Activated CD4-positive, alpha-beta T cell treated with anti-CD3 and anti-CD28 coated beads, Interleukin-2, amount 50 U/mL, for 48 hours (primary cell): ENCODE measurements around the gene LYRM9.
A peak's percentile ranks its signal among the peaks of the same experiment; 100 is the strongest.
"Not testable (repeated sequence)": the region's sequence is repeated elsewhere in the genome, so short reads cannot be mapped to it uniquely, and the experiment has no call there.

Experiments used
- DNase-seq, 2 experiments: peaks; one replicate each; pipeline ENCODE4 v3.0.0-alpha.2; 2020

The LYRM9 gene

DNA sequence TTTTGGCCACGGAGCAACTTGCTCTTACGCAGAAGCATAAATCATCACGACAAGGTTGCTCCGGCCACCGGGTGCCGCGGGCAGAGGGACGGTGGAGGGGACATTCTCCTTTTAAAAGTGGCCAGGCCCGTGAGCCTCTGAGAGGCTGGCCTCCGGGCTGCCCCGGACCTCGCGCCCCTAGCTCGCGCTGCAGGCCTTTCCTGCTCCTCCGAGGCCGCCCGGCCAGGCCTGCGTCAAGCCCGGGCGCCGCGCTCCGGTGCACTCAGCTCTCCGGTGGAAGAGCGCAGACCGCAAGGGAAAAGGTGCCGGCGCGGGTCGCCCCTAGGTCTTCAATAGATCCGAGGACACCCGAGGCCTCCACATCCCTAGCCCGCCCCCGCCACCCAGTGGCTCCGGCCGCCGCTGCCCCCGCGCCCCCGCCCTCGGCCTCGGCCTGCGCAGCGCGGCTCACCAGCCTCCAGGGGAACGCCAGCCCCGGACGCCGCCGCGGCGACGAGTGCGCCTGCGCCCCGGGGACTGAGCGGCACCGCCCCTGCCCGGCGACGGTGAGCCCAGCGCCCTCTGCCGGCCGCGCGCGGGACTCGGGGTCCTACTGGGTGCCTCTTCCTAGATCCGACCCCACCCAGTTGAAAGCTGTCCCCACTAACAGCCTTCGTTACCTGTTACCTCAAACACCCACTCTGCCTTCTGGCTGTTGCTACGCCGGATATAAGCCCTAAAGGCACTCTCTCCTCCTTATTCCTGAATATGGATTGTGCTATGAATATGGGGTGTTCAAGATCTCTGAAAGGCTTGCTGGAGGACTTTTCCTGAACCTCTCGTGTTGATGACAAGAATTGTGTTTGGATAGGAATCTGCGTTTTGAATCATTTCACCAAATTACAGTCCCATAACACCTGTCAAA lies at the start of gene LYRM9:
Gene LYRM9, minus strand, starts transcription at position 500 of the 904 bp plus-strand sequence. CDS start 10,671 bp downstream, outside the sequence.
- DNase-seq = peak; percentile 91 to 92

DNA sequence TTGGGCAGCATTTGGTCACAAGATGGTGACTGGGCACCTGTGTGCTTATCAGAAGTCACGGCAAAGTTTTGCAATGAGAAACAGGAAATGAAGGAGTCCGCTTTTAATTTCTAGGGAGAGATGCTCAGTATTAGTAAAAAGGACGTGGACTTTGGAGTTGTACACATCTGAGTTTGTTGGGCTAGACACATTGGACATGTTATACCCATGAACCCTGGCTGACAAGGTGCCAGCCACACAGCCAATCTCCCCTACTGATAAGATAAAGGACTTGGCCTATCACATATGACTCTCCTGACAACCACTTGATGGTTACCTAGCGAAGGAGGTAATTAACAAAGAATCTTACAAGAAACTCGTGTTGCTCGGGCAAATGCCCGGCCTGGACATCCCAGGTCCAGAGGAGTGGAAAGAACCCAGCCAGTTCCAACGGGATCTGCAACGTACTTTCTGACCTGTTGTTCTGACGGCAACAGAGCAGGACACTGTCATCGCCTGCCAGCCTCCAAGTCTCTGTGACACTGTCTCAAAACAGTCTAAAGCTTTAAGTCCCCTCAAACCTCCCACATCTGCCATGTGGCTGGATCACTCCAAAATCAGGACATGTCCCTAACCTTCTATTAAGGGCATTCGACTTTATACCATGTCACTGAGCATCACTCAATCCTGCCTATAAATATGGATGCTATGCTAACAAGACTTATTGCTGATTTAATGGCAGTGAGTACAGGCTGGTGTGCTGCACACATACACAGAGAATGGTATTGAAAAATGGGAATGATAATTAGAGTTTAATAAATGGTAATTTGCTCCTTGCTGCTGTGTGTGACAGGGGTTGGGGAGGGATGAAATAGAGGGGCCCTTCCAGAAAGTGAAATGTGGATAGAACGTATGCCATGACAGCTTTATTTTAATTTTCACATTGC lies 47.6 kb upstream of the LYRM9 start:
- no peak for DNase-seq

DNA sequence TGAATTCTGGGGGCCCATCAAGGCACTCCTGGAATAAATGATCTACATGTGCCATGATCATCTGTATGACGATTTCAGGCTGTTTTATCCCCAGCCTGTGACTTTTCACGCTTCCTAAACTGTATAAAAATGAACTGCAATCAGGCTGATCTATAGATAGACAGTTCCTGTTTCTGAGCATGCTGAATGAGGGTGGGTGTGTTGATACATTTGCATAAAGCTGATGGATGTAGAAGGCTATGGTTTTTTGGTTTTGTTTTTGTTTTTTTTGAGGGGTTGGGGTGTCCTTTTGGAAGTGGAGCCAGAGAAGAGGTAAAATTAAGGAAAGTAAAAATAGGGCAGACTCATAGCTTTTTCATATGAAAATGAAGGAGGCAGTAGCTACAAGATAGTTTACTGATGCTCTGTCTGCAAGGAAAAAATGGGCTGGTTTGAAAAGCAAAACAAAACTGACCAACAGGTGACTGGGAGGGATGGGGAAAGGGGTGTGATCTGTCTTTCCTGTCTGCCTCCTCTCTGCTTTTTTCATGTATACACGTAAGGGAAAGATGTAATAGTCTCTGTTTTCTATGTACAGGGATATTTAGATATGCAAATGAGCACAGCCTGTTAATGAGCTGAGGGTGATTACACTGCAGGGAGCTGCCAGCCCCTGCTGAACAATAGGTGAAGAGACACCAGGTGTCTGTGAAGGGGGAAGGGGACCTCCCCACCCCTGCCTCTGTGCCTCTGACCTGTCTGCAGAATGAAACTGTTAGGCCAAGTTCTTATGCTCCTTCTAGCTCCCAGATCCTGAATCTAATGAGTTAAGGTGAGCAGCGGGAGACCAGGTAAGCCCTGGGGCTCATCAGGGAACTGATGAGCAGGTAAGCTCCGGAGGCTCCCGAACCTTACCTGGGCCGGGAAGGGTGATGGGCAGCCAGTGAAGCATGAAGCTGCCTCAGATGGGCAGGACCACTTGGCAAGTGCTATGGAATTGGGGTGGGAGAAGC lies 46.6 kb upstream of the LYRM9 start:
- no peak for DNase-seq

DNA sequence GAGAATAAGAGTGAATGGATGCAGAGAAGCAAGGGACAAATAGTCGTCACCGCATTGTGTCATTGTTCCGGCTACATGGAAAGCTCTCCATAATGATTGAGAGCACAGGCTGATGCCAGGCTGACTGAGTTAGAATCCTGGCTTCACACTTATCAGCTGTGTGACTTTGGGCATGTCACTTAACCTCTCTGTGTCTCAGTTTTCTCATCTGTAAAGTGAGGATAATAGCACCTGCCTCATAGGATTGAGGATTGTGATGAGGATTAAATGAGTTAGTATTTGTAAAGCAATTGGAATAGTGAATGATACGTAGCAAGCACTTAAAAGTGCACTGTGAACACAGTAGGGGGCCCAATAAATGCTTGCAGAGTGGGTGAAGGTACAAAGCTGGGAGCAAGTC lies 45.7 kb upstream of the LYRM9 start:
- no peak for DNase-seq

DNA sequence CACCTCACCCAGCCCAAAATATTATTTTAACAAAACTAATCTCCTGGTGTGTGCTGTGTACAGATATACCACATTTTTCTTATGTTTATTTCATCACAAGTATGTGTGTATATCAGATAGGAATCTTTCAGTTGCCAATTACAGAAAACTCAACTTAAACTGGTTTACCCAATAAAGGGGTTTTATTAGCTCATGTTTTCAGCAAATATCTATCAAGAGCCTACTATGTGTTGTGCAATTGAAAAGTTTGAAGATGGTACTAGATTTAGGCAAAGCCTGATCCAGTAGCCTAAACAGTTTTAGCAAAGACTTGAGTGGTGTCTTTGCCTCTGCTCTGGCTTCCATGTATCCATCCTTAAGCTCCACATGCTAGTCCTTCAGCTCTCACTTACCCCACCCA lies 45.1 kb upstream of the LYRM9 start:
- no peak for DNase-seq

DNA sequence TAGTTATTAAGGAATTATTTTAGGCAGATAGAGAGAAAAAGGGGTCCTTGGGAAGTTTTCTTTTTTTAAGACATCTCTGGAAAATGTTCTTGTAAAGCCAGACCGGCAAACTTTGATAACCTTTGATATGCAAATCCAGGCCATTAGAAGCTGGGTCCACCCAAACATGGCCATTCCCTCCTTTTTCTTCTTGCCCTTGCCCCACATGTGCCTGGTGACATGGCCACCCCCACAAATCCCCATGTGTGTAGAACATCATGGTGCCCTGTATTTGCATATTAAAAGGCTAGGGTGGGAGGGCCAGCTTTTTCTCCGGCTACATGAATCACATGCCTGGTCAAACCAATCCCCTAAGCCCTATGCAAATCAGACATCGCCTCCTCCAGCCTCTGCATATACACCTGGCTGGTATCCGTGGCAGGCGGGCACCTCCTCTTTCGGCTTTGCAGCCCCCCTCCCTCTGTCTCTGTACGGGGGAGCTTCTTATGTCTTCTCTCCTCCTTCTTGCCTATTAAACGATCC lies 43.9 kb upstream of the LYRM9 start:
- no peak for DNase-seq

DNA sequence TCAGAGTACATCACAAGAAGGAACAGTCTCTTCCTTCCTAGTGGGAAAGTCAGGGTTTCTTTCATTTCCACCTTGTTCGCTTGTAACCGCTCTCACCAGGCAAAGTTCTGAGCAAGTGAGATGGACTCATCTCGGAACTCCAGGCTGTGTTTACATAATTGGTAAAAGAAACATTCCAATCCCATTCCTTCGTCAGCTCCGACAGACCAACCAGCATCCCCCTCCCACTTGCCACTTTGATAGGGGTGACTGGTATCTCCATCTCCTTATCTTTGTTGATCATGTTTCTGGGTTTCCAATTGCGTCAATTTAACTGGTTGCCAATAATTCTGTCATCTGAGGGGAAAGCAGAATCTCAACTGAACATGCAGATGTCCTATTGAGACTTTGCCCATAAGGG lies 36.8 kb upstream of the LYRM9 start:
- no peak for DNase-seq

DNA sequence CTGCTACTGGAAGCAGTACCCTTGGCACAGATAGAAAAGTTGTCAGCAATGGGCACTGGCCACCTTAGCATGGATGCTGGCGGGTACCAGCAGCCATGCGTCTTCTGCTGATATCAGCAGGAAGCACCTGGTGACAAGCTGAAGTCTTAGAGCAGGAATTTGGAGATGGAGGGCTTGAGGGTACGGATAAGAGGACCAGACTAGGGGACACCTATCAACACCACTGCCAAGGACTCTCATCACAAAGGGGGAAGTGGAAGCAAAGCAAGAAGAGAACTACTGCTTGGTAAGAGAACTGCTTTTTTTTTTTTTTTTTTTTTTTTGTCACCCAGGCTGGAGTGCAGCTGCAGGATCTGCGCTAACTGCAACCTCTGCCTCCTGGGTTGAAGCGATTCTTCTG lies 35.4 kb upstream of the LYRM9 start:
- no peak for DNase-seq

DNA sequence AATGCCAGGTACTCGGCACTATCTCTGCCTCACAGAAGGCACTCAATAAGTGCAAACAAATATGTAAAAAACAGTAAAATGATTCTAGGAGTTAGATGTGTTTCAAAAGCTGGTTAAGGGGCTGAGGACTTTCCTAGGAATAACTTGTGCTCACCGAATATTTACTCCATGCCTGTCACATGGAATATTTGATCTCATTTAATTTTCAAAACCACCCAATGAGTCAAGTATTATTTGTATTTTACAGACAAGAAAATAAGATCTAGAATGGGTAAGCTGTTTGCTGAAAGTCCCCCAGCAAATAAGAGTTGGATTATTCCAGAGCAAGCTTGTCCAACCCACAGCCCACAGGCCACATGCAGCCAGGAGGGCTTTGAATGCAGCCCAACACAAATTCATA lies 34.6 kb upstream of the LYRM9 start:
- no peak for DNase-seq

DNA sequence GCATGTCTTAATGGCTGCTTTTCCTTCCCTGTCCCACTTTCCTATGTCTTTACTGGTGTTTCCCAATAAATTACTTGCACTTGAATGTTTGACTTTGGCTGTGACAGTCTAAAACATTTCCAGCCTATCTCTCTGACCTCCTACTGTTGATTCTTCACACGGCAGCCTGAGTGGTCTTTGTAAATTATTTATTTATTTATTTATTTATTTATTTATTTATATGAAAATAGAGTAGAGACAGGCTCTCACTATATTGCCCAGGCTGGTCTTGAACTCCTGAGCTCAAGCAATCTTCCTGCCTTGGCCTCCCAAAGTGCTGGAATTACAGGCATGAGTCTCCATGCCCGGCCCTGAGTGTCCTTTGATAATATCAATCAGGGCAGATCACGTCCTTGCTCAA lies 28.4 kb upstream of the LYRM9 start:
- no peak for DNase-seq

DNA sequence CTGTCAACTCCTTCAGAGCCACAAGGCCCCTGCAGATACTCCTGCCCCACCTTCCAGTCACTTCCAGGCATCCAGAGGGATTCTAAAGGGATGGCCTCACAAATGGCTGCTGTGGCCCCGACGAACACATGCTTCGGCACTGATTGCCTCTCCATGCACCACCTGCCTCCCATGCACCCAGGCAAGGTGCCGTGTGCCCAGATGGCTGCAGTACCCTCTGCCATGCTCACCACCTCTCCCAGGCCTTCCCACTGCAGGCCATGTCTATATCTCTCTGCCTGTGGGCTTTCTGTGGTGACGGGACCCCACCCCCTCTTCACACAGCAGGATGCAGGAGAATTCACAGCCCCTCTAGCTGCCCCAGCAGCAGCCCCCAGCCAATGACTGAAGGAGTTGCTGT lies 27.9 kb upstream of the LYRM9 start:
- no peak for DNase-seq

DNA sequence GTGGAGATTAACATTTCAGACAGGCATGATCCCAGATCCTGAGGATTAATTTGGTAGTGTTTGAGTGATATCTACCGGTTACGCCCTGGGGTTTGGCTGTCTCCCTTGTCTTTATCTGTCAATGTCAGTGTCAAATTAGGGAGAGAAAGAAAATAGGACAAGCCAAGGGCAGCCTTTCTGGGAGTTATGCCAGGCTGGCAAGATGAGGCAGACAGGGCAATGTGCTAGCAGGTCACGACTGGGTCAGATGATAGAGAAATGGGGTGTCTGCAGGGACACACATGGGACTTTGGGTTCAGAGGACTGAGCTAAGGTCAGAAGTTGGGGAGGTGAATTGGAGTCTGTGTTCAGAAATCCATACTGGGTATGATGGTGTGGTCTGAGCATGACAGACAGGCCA lies 27.4 kb upstream of the LYRM9 start:
- DNase-seq = no peak

DNA sequence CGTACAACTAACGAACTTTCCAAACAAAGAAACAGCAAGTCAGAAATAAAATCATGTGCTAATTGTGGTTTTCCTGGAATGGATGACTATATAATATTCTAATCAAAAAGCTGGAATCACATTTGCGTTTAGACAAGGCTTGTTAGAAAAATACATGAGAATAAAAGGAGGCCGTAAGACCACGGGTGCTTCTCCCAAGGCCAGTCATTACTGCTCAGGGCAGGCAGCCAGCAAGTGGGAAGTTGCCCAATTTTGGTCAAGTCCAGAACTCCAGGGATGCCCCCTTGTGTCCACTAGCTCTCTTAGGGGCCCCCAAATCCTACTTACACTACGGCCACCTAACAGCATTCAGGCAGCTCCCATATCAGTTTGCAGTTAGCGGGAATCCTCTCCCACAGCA lies 25.9 kb upstream of the LYRM9 start:
- no peak for DNase-seq

DNA sequence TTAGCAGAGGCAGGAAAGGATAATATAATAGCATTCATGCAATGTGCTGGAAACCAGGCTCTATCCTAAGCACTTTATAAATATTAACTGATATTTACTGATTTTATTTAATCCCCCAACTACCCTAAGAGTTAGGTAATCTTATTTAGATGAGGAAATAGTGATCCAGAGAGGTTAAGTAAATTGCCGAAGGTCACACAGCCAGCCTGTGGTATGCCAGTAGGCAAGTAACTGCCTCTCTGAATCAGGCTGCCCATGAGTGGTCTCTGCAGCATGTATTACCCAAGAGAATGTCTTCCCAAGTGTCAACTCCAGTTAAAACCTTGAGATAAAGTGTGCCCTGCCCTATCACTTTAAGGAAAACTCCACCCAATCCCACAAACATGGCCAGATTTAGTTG lies 25.3 kb upstream of the LYRM9 start:
- DNase-seq = no peak

DNA sequence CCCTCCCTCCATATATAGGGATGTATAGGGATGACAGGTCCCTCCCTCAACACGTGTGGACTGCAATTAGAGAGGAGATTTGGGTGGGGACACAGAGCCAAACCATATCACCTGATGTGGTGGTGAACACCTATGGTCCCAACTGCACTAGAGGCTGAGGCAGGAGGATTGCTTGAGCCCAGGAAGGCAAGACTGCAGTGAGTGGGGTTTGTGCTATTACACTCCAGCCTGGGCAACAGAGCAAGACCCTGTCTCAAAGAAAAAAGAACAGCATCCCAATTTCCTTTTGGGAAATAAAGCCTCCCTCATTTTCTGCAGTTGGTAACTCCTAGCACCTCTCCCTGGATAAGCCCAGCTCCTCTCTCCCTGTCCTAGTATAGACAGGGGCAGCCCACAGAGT lies 23.8 kb upstream of the LYRM9 start:
- no peak for DNase-seq

DNA sequence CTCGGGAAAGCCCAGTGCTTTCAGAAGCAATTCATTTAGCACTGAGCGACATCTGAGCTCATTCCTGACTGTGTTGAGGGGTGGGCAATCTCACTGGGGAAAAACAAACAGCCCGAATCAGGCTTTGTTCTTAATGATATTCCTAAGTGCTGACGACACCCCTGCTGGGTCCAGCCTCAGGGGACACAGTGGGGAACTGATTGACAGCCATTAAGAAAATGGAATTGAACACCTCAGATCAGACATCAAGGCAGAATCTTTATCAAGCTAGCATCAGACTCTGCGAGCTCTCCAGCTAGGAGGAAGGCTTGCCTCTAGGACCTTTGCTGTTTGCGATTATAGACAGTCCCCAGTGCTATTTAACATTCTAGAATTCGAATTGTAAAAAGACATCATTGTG lies 22.5 kb upstream of the LYRM9 start:
- no peak for DNase-seq

DNA sequence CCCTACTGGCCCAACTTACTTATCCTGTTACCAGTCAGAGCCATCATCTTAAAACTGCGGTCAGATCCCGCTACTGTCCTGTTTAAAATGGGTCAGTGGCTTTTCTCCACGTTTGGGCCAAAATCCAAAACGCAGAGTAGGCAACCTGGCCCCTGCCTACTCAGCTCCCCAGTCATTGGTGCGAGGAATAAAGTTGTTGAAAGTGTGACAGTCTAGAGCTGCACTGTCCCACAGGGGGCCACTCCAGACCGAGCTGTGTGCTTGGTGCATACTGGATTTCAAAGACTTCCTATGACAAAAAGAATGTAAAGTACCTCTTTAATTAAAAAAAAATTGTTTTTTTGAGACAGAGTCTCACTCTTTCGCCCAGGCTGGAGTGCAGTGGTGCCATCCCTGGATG lies 21.2 kb upstream of the LYRM9 start:
- DNase-seq = no peak

DNA sequence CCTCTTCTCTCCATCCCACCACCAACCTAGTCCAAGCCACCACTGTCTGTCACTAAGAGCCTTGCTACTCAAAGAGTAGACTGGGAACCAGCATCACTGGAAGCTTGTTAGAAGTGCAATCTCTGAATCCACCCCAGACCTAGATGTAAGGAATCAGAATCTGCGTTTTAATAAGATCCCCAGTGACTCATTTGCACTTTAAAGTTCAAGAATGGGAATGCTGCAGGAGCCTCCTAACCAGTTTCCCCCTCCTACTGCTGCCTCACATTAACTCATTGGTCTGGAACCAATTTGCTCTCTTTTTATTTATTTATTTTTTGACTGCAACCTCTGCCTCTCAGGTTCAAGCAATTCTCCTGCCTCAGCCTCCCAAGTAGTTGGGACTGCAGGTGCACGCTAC lies 19.8 kb upstream of the LYRM9 start:
- no peak for DNase-seq

DNA sequence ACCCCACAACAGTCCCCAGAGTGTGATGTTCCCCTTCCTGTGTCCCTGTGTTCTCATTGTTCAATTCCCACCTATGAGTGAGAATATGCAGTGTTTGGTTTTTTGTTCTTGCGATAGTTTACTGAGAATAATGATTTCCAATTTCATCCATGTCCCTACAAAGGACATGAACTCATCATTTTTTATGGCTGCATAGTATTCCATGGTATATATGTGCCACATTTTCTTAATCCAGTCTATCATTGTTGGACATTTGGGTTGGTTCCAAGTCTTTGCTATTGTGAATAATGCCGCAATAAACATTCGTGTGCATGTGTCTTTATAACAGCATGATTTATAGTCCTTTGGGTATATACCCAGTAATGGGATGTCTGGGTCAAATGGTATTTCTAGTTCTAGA lies 19.1 kb upstream of the LYRM9 start:
- DNase-seq = not testable (repeated sequence)

DNA sequence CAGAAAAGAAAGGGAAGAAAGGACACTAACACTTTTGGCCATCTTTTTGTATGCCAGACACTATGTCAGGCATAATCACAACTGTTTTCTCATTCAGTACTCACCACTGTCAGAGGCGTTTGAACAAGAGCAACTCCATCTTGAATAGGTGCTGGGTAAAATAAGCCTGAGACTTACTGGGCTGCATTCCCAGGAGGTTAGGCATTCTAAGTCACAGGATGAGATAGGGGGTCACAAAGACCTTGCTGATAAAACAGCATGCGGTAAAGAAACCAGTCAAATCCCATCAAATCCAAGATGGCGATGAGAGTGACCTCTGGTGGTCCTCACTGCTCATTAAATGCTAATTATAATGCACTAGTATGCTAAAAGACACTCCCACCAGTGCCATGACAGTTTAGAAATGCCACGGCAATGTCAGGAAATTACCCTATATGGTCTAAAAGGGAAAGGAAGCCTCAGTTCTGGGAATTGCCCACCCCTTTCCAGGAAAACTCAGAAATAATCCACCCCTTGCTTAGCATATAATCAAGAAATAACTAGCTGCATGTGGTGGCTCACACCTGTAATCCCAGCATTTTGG lies 14.9 kb upstream of the LYRM9 start:
- DNase-seq = no peak

DNA sequence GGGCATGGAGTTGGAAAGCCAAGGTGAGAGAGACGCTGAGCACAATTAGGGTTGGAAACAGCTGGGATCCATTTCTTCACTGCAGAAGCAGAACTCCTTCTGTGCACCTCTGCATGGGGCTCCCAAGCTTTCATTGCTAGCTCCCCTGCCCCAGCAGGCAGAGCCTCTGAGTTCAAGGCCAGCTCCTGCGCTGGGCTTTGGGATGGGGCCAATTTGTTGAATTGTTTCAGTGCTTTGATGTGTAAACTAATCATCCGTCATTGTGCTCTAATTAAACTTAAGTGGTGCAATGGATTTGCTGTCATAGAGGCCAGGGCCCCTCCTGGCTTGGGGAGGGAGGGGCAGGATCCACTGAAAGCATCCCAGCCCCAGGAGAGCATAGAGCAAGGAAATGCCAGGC lies 13.5 kb upstream of the LYRM9 start:
- no peak for DNase-seq

DNA sequence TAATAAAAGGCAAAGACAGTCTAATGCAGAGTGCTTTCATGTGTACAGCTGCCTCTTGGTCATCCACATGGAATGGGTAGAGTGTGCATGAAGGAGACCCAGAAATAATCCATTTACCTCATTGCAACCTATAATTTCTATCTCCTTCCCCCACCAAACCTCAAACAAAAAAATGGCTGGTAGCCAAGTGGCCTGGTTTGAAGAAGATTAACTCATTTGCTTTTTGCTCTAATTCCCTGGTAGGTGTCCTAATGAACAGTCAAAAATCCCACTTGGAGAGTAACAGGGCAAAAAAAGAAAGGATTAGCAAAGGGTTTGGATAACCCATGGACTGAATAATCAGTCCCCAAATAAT lies 13.0 kb upstream of the LYRM9 start:
- no peak for DNase-seq
